Measurements from ENCODE around the gene SMTNL2. TPM values are rescaled to one million over a fixed set of nuclear protein-coding genes. Genes with fewer than 3 reads are reported as not detected.

The SMTNL2 gene
- total RNA-seq, 1 donor from 2014 or later, result 33.4 TPM

DNA sequence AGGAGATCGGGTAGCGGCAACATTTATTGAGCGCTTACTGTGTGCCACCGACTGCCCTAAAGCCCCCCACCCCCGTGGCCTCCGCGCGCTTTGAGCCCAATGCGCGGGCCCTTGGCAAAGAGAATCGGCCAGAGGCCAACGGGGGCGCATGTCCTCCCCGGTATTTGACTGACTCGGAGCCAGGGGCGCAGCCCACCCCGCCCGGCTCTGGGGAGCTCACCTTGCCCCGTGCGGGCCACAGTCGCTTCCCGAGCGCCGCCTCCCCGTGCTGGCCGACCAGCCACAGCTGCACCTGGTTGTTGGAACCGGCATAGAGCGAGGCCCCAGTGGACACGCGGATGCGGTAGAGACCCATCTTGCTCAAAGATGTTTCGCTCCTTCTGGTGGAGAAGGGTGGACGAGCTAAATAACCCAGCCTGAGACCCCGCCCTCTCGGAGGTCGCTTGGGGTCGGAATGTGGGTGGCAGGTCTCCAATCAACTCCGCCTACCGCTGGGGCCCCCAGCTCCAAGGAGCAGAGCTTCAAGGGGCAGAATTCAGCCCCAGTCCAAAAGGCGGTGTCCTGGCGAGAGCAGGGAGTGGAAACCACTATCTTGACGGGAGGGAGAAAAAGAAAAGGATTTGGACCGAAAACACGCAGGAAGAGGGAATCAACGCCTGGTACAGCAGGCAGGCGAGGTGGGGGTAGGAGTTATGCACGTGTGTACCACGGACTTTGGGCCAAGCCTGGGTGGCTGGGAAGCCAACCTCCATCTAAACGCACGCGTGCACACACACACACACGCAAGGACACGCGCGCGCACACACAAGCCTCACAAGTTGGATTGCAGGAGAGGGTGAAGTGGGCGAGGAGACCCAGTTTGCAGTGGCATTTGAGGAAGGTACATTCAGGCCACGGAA lies 57.2 kb downstream of the SMTNL2 start, which contains the start of gene ALOX15:
Gene ALOX15, minus strand, starts transcription at position 382 of the 899 bp plus-strand sequence. Its CDS starts 27 bp downstream, at position 355.
- intact Hi-C loops (cut with micrococcal nuclease), result no loop called here
- peaks cover 85% of the 10 kb centered on the region for H3K27me3 ChIP-seq (ENCODE audit: low read depth)
- peak within 1 kb of the TSS; percentile 9 for H3K4me3 ChIP-seq
- DNase-seq, result no peak
- H3K27ac ChIP-seq (replicated peaks), result no peak within 1 kb of the TSS
- no peaks in the 10 kb centered on the region for H3K36me3 ChIP-seq
- H3K4me1 ChIP-seq, result peaks cover 10% of the 10 kb centered on the region
- H3K9me3 ChIP-seq (replicated peaks), result no peaks in the 10 kb centered on the region
- TF ChIP-seq, protein P1, sequence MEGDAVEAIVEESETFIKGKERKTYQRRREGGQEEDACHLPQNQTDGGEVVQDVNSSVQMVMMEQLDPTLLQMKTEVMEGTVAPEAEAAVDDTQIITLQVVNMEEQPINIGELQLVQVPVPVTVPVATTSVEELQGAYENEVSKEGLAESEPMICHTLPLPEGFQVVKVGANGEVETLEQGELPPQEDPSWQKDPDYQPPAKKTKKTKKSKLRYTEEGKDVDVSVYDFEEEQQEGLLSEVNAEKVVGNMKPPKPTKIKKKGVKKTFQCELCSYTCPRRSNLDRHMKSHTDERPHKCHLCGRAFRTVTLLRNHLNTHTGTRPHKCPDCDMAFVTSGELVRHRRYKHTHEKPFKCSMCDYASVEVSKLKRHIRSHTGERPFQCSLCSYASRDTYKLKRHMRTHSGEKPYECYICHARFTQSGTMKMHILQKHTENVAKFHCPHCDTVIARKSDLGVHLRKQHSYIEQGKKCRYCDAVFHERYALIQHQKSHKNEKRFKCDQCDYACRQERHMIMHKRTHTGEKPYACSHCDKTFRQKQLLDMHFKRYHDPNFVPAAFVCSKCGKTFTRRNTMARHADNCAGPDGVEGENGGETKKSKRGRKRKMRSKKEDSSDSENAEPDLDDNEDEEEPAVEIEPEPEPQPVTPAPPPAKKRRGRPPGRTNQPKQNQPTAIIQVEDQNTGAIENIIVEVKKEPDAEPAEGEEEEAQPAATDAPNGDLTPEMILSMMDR (IDR thresholded peaks at IDR 0.05; ENCODE audit: borderline replicate concordance), result no peak

DNA sequence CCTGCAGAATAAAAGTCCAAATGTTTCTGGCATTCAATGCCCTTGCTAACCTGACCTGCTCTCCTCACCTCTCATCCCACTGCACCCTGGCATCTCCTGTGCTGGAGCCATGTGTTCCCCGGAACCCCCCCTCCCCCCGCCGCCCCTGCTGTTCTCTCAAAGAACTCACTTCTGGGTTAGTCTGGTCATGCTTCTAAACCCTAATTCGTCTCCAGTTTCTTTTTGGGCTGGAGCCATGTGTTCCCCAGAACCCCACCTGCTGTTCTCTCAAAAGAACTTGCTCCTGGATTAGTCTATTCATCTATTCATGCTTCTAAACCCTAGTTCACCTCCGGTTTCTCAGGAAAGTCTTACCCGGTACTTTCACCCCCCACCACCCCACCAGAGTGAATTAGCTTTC lies 58.0 kb downstream of the SMTNL2 start:
- no peaks in the 10 kb centered on the region for H3K36me3 ChIP-seq
- peaks cover 84% of the 10 kb centered on the region for H3K27me3 ChIP-seq (ENCODE audit: low read depth)
- no peak overlapping the region for H3K27ac ChIP-seq (replicated peaks)
- no peaks in the 10 kb centered on the region for H3K9me3 ChIP-seq (replicated peaks)
- H3K4me1 ChIP-seq, result peaks cover 10% of the 10 kb centered on the region
- intact Hi-C loops (cut with micrococcal nuclease), result no loop called here
- TF ChIP-seq, protein P1 (IDR thresholded peaks at IDR 0.05; ENCODE audit: borderline replicate concordance), result no peak
- H3K4me3 ChIP-seq, result no peak overlapping the region
- DNase-seq, result no peak

DNA sequence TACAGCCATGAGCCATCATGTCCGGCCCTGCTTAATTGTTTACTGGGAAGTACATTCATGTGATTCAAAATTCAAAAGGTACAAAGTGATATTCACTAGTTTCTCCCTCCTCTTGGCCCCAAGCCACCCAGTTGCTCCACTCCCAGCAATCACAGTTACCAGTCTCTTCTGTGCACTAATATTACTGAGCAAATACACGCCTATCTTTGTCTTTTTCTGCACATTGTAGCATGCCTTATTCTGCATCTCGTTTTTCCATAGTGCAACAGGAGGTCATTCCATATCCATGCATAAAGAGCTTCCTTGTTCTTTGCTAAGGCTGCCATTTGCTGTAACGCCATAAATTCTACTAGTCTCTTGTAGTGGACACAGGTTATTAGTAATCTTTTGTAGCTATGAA lies 59.3 kb downstream of the SMTNL2 start:
- H3K36me3 ChIP-seq, result no peaks in the 10 kb centered on the region
- peaks cover 87% of the 10 kb centered on the region for H3K27me3 ChIP-seq (ENCODE audit: low read depth)
- H3K4me3 ChIP-seq, result no peak overlapping the region
- TF ChIP-seq, protein P1 (IDR thresholded peaks at IDR 0.05; ENCODE audit: borderline replicate concordance), result no peak
- DNase-seq, result no peak
- H3K4me1 ChIP-seq, result peaks cover 10% of the 10 kb centered on the region
- H3K27ac ChIP-seq (replicated peaks), result no peak overlapping the region
- intact Hi-C loops (cut with micrococcal nuclease), result no loop called here
- no peaks in the 10 kb centered on the region for H3K9me3 ChIP-seq (replicated peaks)

DNA sequence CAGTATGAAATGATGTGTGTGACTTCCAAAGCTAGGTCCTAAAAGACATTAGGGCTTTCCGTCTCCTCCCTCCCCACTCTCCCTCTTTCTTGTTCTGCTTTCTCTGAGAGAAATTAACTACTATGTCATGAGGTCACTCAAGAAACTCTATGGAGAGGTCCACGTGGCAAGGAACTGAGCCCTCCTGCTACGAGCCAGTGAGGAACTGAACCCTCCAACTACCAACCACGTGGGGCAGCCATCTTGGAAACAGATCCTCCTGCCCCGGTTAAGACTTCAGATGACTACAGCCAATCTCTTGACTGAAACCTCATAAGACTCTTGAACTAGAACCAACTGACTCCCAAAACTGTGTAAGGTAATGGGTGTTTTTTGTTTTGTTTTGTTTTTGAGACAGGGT lies 61.3 kb downstream of the SMTNL2 start:
- H3K4me1 ChIP-seq, result peaks cover 10% of the 10 kb centered on the region
- no peak overlapping the region for H3K27ac ChIP-seq (replicated peaks)
- no peaks in the 10 kb centered on the region for H3K9me3 ChIP-seq (replicated peaks)
- TF ChIP-seq, protein P1 (IDR thresholded peaks at IDR 0.05; ENCODE audit: borderline replicate concordance), result no peak
- no peak overlapping the region for H3K4me3 ChIP-seq
- DNase-seq, result no peak
- H3K27me3 ChIP-seq (ENCODE audit: low read depth), result peaks cover 89% of the 10 kb centered on the region
- intact Hi-C loops (cut with micrococcal nuclease), result no loop called here
- H3K36me3 ChIP-seq, result no peaks in the 10 kb centered on the region

DNA sequence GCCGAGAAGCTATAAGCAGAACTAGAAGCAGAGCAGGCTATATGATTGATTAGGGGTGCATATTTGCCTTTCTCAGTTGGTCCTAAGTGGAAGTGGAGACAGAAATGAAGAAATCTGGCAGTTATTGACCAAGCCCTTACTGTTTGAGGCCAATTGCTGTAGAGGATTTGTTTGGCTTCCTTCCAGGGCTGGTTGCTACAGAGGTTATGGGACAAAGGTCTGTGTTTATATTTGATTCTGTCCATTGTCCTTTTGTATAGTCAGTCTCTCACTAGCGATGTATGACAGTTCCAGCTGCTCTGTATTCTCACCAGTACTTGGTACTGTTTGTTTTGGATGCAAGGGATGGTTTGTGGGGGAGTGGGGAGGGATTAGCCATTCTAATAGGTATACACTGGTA lies 64.4 kb downstream of the SMTNL2 start:
- Histone ChIP-seq H3K27ac (replicated peaks) (no peak overlapping the region), H3K4me1 (no peaks in the 10 kb centered on the region), H3K9me3 (replicated peaks) (no peaks in the 10 kb centered on the region), H3K36me3 (no peaks in the 10 kb centered on the region), H3K4me3 (no peak overlapping the region), H3K27me3 (ENCODE audit: low read depth) (peaks cover 80% of the 10 kb centered on the region)
- TF ChIP-seq, protein P1 (IDR thresholded peaks at IDR 0.05; ENCODE audit: borderline replicate concordance), result no peak
- intact Hi-C loops (cut with micrococcal nuclease), result no loop called here
- DNase-seq, result no peak
